T-helper 1 cell treated with Interleukin-12 subunit alpha and Interleukin-12 subunit beta and Interleukin-4 antibody, amounts not matched to agents 30 ng/mL and 1 ng/mL, for 36 hours (primary cell): ENCODE measurements around the gene RAE1. TPM values are rescaled to one million over a fixed set of nuclear protein-coding genes. Genes with fewer than 3 reads are reported as not detected.

Source experiments
- intact Hi-C: fragments of 100-400 bp; cut with micrococcal nuclease; formaldehyde crosslinking; loops from one replicate; pipeline ENCODE4 v1.15.1; 2024
- total RNA-seq: library from RNA; stranded (reverse); gene quantifications from 2 replicates; pipeline ENCODE4 v1.2.3, GENCODE V29; 2022

Gene RAE1
- total RNA-seq, 1 donor from 2014 or later, result 37.2 TPM

GRCh38 chr20:57370316-57370715 is 19.3 kb downstream of the RAE1 start:
- intact Hi-C loops, result no loop called here

- intact Hi-C loops, result no loop called here
Observed at GRCh38 chr20:57371363-57371762, 20.3 kb downstream of the RAE1 start.

DNA sequence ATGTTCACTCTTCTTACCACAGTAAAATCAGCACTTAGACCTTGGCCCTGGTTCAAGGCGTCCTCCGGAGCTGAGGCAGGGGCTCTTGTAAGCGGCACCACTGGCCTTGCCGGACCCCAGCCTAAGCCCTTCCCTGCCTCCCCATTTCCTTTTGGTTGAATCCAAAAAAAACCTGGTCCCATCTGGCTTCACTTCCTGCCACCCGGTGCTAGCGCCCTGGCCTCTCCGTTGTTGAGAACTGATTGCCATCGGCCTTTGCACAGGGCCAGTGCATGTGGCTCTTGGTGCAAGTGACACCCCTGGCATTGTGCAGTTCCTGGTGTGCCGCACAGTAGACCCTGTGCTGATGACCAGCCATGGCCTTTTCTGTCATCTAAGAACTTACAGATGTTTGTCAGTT is 21.1 kb downstream of the RAE1 start:
- intact Hi-C loops, result no loop called here

GRCh38 chr20:57372581-57373350 is 21.7 kb downstream of the RAE1 start:
- intact Hi-C loops, result no loop called here

- intact Hi-C loops, result no loop called here
Observed at GRCh38 chr20:57374343-57374930, 23.4 kb downstream of the RAE1 start.

DNA sequence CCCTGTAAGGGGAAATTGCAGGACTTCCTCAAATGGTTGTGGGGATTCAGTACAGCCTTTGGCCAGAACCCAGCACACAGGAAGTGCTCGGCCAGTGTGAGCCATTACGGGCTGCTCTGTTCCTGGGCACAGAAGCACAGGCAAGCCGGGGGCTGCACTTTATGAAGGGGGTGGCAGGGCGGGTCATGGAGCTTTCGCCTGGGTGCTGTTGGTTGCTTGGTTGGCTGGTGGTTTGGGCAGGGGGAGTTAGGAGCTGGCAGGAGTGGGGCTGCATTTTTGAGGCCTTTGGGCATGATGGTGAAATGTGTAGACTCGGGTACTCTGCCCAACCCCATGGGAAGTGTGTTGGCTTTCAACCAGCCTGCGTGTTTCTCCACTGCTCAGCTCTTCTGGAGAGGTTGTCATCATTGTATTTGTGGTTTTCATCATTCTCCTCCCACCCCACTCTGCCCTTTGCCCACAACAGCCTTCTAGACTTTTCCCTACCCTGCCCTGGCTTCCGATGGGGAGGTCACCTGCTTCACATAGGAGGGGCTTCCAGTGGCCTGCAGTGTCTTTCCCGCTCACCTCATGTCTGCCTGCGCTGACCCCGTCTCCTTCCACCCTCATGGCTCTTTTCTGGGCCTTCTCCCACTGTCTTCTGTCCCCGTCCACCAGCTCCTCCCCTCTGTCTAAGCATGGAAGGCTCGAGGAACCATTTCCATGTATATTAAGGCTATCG is 24.0 kb downstream of the RAE1 start:
- intact Hi-C loops, result no loop called here

DNA sequence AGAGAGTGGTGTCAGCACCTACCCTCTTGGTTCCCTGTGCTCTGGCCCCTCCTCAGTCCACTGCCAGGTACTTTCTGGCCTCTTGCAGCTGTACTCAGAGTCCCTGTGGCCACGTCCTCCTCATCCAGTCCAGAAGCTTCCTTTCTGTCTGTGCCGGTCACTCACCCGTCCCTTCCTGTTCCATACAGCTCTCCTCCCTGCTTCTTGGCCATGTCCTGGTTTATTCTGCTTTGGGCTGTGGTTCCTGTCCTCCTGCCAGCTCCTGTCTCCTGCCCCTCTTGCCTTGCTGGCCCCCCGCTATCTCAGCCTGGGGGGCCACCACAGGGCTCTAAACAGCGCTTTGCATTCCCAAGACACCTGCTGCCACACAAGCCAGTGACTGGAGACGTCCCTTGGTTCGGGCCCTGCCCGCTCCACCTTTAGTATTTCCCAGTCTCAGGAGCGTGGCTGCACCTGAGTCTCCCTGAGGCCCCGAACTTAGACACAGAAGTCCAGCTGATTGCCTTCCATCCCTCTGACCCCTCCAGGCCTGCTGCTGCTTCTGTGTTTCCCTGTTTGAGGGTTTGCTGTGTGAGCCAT is 24.7 kb downstream of the RAE1 start:
- intact Hi-C loops, result no loop called here

DNA sequence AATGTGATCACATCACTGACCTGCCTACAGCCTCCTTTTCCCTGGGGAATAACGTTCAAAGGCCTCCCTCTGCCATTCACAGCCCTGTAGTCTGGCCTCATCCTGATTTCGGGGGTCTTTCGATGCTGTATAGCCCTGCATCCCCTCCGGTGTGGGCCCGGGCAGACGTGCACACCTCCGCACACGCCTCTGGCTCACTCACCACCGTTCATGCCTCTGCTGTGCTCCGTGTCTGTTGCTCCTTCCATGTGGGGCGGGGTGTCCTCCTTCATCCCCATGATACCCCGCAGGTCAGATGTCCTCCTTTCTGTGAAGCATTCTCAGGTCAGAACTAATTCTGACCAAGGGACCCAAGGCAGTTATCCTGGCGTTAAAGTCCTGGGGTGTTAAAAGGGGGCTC is 26.3 kb downstream of the RAE1 start:
- intact Hi-C loops, result no loop called here

GRCh38 chr20:57378107-57378506 is 27.1 kb downstream of the RAE1 start:
- intact Hi-C loops, result no loop called here

GRCh38 chr20:57378646-57379262 is 27.7 kb downstream of the RAE1 start:
- intact Hi-C loops, result no loop called here

- intact Hi-C loops, result no loop called here
Observed at GRCh38 chr20:57379263-57379647, 28.2 kb downstream of the RAE1 start.

- intact Hi-C loops, result no loop called here
Observed at GRCh38 chr20:57380081-57380750, 29.2 kb downstream of the RAE1 start.

DNA sequence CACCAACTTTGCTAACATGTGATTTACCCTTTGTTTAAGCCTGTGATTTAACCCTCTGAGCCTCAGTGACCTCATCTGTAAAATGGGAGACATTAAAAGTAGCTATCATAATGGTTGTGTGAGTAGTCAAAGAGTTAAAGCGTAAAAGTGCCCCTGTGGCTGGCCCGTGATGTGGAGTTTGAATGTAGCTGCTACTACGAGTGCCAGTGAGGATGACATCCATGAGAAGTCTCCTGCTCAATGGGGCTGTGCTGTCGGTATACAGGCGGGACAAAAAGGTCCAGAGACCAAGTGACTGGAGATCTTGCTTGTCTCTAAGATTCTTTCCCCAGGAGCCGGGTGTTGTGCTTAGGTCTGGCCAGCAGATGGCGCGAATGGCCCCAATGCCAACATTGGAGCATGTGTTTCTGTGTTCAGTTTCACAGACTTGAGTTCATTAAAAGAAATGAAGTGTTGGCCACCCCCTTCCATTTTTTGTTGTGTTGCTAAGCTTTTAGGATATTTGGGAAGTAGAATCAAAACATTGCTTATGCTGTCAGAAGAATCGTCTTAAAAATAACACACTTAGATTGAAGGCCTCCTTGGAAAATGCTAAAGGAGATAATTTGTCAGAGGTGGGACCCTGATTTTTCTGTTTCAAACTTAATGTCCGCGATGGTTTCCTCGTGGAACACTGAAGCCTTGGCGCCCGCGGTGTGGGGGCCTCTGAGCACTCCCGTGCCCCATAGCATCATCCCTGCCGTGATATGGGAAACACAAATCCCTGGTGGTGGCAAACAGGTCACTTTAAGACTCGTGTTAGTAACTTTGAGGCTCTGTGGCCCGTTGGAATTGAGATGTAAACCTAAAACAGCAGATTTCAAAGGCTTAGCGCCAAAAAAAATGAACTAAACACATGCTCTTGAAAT is 30.8 kb downstream of the RAE1 start:
- intact Hi-C loops, result loop anchor here (1.0 kb wide), 3 partner anchors 8 to 212 kb away; no protein-coding TSS in a partner anchor

DNA sequence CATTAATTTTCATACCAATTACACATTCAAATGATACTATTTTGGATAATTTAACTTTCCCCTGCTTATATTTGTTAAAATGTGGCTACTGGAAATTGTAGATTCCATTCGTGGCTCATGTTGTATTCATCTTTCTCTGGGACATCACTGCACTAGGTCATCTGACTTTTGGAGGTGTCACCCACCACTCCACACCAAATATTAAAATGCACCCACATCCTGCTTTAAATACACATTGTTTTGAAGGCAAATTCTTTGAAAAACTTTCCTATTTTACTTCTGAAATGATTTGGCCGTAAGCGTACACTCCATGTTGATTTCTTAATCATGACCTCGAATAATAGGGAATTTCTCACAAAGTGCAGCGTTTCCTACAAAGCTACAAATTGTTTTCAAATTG is 31.5 kb downstream of the RAE1 start:
- intact Hi-C loops, result loop anchor here (1.0 kb wide), 1 partner anchor 8 kb away; no protein-coding TSS in a partner anchor

DNA sequence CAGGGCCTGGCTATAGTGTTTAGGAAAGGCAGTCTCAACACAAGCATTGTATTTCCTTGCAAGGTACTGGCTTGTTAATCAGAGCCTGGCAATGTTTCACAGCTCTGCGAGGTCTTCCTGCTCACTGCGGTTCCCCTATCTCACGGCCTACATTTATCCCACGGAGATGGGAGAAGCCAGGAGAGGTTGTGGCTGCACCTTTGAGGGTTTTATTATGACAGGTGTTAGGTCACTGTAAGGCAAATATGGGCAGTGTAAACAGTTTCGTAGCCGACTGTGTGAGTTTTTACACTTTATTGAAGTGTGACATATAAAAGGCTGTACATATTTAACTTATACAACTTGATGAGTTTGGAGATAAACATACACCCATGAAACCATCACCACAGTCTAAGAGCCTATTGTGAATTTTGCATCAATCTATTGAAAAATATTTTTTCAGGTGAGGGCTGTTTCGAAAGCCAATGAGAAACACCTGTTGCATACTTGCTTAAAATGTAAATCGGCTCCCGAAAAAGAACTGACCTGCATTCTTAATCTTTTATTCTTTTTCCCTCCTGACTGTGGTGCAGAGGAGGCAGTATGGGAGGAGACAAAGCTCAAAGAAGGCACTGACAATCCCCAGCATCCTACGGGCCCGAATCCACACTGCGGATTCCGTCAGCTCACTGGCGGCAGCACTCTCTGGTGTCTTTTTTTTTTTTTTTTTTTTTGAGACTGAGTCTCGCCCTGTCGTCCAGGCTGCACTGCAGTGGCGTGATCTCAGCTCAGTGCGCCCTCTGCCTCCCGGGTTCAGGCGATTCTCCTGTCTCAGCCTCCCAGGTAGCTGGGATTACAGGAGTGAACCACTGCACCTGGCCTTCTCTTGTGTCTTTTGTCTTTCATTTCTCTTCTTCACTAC is 32.6 kb downstream of the RAE1 start:
- intact Hi-C loops, result no loop called here

- intact Hi-C loops, result no loop called here
Observed at GRCh38 chr20:57384486-57384885, 33.4 kb downstream of the RAE1 start.

- intact Hi-C loops, result no loop called here
Observed at GRCh38 chr20:57384953-57385761, 34.1 kb downstream of the RAE1 start.

GRCh38 chr20:57385940-57386339 is 34.9 kb downstream of the RAE1 start:
- intact Hi-C loops, result no loop called here
